Anterior cingulate cortex (tissue), 58 donors: ENCODE results near the gene GYS2.
"Not testable (repeated sequence)": the region's sequence is repeated elsewhere in the genome, so short reads cannot be mapped to it uniquely, and the experiment has no call there.

Experiments
- DNase-seq, 58 donors: peaks; one replicate each; lab custom pipeline; 2025; lab: John Stamatoyannopoulos, UW

GYS2 gene

GRCh38 chr12:21606175-21606574 lies 1.5 kb upstream of the GYS2 start:
- DNase-seq, result no peak

- no peak for DNase-seq
Measured at GRCh38 chr12:21602774-21603173, 1.9 kb downstream of the GYS2 start.

GRCh38 chr12:21600196-21600595 lies 4.5 kb downstream of the GYS2 start:
- no peak for DNase-seq

GRCh38 chr12:21599143-21599999 lies 5.3 kb downstream of the GYS2 start:
- DNase-seq, result no peak

GRCh38 chr12:21598651-21599050 lies 6.0 kb downstream of the GYS2 start:
- DNase-seq, result no peak

GRCh38 chr12:21595356-21595755 lies 9.3 kb downstream of the GYS2 start:
- DNase-seq, result not testable (repeated sequence)

GRCh38 chr12:21585485-21585884 lies 19.2 kb downstream of the GYS2 start:
- DNase-seq, result no peak

GRCh38 chr12:21584403-21585182 lies 20.1 kb downstream of the GYS2 start:
- not testable (repeated sequence) for DNase-seq

- DNase-seq, result no peak
Measured at GRCh38 chr12:21583587-21583986, 21.1 kb downstream of the GYS2 start.

GRCh38 chr12:21580748-21581516 lies 23.7 kb downstream of the GYS2 start:
- no peak for DNase-seq

- DNase-seq, result no peak
Measured at GRCh38 chr12:21577516-21577915, 27.1 kb downstream of the GYS2 start.

- DNase-seq, result no peak
Measured at GRCh38 chr12:21576431-21576830, 28.2 kb downstream of the GYS2 start.

GRCh38 chr12:21573733-21574358 lies 30.8 kb downstream of the GYS2 start:
- DNase-seq, result no peak

GRCh38 chr12:21571046-21571445 lies 33.6 kb downstream of the GYS2 start:
- no peak for DNase-seq

GRCh38 chr12:21568115-21568514 lies 36.5 kb downstream of the GYS2 start:
- no peak for DNase-seq

- DNase-seq, result no peak
Measured at GRCh38 chr12:21566907-21567394, 37.7 kb downstream of the GYS2 start.

- no peak for DNase-seq
Measured at GRCh38 chr12:21566223-21566906, 38.3 kb downstream of the GYS2 start.

GRCh38 chr12:21562859-21563258 lies 41.8 kb downstream of the GYS2 start:
- no peak for DNase-seq

- DNase-seq, result no peak
Measured at GRCh38 chr12:21561158-21561557, 43.5 kb downstream of the GYS2 start.
